OCI-LY7 (cell line): Measurements from ENCODE around the gene MUC4.

ENCODE experiments used
- EZH2phosphoT487 ChIP-seq: fragments of 200-600 bp; sonication (generic); IDR thresholded peaks from 2 replicates; pipeline ENCODE4 v1.6.1; 2018; ENCODE audit warnings: low read depth, borderline replicate concordance, mild to moderate bottlenecking, mixed run types, antibody characterized with exemption, low read length, moderate library complexity, mixed read lengths
- TF ChIP-seq, protein P1 (sequence below): fragments of 200-600 bp; sonication (generic); conservative IDR thresholded peaks from 2 replicates; pipeline ENCODE4 v1.5.1; 2014; ENCODE audit warnings: mild to moderate bottlenecking, antibody characterized with exemption, low read length, moderate library complexity, mixed read lengths

DNA sequence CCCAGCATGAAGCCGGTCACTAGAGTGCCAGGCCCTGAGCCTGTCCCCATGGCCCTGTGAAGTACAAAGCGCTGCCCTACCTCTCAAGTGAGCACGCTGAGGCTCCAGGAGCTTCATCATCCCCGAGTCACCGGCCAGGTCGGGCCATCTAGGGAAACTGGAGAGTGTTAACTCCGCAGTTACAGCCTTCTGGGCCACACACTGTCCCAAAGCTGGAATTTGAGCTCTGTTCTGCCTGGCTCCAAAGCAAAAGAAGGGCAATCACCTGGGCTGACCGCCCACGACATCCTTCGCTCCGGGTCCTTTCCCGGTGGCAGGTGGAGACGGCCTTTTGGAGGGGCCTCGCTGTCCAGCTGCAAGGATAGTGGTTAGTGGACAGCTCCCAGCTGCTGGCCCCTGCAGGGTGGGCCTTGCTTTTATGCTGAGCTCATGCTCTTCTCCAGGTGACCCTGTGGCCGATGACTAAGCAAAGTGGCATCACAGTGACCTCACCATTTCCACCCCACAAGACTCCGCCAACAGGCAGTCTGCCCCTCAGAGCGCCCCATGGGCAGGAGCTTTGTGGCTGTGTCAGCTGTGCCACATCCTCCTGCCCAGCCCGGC lies 3.5 kb upstream of the MUC4 start:
- TF ChIP-seq, protein P1, sequence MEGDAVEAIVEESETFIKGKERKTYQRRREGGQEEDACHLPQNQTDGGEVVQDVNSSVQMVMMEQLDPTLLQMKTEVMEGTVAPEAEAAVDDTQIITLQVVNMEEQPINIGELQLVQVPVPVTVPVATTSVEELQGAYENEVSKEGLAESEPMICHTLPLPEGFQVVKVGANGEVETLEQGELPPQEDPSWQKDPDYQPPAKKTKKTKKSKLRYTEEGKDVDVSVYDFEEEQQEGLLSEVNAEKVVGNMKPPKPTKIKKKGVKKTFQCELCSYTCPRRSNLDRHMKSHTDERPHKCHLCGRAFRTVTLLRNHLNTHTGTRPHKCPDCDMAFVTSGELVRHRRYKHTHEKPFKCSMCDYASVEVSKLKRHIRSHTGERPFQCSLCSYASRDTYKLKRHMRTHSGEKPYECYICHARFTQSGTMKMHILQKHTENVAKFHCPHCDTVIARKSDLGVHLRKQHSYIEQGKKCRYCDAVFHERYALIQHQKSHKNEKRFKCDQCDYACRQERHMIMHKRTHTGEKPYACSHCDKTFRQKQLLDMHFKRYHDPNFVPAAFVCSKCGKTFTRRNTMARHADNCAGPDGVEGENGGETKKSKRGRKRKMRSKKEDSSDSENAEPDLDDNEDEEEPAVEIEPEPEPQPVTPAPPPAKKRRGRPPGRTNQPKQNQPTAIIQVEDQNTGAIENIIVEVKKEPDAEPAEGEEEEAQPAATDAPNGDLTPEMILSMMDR, result no peak
- TF ChIP-seq EZH2phosphoT487, result no peak
